ENCODE results near the gene CBFA2T2. TPM values are rescaled to one million over a fixed set of nuclear protein-coding genes. Genes with fewer than 3 reads are reported as not detected.
"Not testable (repeated sequence)": the region's sequence is repeated elsewhere in the genome, so short reads cannot be mapped to it uniquely, and the experiment has no call there.

Gene CBFA2T2
- total RNA-seq, 1 donor from 2014 or later: 10.7 TPM

DNA sequence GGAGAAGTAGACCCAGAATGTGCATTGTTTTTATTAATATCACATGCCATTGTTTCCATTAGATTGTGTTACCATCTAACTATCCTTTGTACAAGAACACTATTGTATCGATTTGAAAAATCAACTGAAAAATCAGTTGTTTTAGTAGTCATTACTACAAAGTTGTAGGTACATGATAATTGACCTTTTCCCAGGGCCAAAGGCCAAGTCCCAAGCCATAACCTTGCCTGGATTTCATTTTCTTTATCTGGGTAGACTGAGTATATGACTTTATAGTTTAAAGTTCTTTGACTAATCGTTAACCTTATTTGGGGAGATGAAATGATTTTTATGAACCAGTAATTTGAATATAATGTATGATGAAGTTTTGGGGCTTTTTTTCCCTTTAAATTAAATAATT is 93.2 kb downstream of the CBFA2T2 start:
- TF ChIP-seq, protein P1, sequence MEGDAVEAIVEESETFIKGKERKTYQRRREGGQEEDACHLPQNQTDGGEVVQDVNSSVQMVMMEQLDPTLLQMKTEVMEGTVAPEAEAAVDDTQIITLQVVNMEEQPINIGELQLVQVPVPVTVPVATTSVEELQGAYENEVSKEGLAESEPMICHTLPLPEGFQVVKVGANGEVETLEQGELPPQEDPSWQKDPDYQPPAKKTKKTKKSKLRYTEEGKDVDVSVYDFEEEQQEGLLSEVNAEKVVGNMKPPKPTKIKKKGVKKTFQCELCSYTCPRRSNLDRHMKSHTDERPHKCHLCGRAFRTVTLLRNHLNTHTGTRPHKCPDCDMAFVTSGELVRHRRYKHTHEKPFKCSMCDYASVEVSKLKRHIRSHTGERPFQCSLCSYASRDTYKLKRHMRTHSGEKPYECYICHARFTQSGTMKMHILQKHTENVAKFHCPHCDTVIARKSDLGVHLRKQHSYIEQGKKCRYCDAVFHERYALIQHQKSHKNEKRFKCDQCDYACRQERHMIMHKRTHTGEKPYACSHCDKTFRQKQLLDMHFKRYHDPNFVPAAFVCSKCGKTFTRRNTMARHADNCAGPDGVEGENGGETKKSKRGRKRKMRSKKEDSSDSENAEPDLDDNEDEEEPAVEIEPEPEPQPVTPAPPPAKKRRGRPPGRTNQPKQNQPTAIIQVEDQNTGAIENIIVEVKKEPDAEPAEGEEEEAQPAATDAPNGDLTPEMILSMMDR (IDR thresholded peaks at IDR 0.05; ENCODE audit: borderline replicate concordance): no peak
- Histone ChIP-seq H3K4me3 (no peak overlapping the region), H3K9me3 (replicated peaks) (no peaks in the 10 kb centered on the region), H3K27me3 (ENCODE audit: low read depth) (no peaks in the 10 kb centered on the region), H3K4me1 (peaks cover 24% of the 10 kb centered on the region), H3K27ac (replicated peaks) (no peak overlapping the region), H3K36me3 (no peaks in the 10 kb centered on the region)
- intact Hi-C loops (cut with micrococcal nuclease): no loop called here
- no peak for DNase-seq

DNA sequence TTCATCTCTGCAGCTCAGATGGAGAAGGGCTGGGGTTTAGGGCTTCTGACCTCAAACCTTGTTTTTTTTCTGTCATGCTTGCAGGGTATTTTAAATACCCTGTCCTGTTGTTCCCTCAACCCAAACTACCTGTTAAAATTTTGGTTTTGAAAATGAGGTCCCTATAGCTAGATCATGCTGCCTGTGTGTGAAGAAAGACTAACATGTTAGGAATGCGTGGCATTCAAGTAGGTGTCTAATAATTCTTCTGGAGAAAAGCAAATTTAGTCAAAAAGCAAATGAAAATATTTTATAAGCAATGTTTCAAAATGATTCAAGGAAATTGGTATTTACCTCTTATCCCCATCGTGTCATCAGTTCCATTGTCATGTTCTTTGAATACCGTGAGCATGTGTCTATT is 95.1 kb downstream of the CBFA2T2 start:
- Histone ChIP-seq H3K4me1 (peaks cover 17% of the 10 kb centered on the region), H3K36me3 (no peaks in the 10 kb centered on the region), H3K27ac (replicated peaks) (no peak overlapping the region), H3K4me3 (no peak overlapping the region), H3K9me3 (replicated peaks) (no peaks in the 10 kb centered on the region), H3K27me3 (ENCODE audit: low read depth) (no peaks in the 10 kb centered on the region)
- intact Hi-C loops (cut with micrococcal nuclease): no loop called here
- no peak for DNase-seq
- TF ChIP-seq, protein P1 (IDR thresholded peaks at IDR 0.05; ENCODE audit: borderline replicate concordance): no peak

DNA sequence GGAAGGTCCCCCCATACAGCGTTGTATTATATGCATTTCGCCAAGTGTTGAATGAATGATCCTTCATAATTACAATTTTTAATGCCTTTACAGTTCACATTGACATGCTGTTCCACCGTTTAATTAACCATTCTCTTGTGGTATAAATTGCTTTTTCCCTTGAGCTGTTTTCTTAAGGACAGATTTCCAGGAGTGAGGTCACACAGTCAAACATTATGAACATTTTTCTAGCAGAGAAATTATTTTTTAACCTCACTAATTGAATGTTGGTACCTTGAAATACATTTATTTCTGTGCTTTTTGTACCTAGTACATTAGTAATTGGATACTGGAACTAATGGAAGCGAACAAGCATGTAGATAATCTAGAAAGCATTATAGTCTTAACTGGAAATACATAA is 95.5 kb downstream of the CBFA2T2 start:
- Histone ChIP-seq H3K27ac (replicated peaks) (no peak overlapping the region), H3K9me3 (replicated peaks) (no peaks in the 10 kb centered on the region), H3K4me3 (no peak overlapping the region), H3K27me3 (ENCODE audit: low read depth) (no peaks in the 10 kb centered on the region), H3K4me1 (peaks cover 17% of the 10 kb centered on the region), H3K36me3 (no peaks in the 10 kb centered on the region)
- intact Hi-C loops (cut with micrococcal nuclease): no loop called here
- TF ChIP-seq, protein P1 (IDR thresholded peaks at IDR 0.05; ENCODE audit: borderline replicate concordance): no peak
- DNase-seq: no peak

DNA sequence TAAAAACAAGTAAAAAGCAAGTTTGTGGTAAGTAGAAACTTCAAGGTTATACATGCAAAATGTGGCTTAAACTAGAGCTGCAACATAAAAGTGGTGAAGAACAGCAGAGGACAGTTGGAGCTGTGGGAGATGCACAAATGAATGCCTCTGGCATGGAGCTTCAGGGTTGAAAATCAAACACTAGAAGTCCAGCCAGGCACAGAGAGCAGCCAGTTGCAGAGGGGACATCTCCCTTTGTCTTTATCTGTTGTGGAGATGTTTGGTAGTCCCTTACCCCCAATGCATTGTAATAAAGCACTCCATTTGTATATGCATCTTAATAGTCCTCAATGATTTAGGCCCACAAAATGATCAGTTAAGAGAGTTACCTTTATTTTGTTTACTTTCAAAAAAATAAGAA is 99.2 kb downstream of the CBFA2T2 start:
- TF ChIP-seq, protein P1 (IDR thresholded peaks at IDR 0.05; ENCODE audit: borderline replicate concordance): no peak
- Histone ChIP-seq H3K4me3 (no peak overlapping the region), H3K9me3 (replicated peaks) (no peaks in the 10 kb centered on the region), H3K4me1 (peaks cover 13% of the 10 kb centered on the region), H3K36me3 (no peaks in the 10 kb centered on the region), H3K27ac (replicated peaks) (no peak overlapping the region), H3K27me3 (ENCODE audit: low read depth) (no peaks in the 10 kb centered on the region)
- intact Hi-C loops (cut with micrococcal nuclease): no loop called here
- DNase-seq: no peak

DNA sequence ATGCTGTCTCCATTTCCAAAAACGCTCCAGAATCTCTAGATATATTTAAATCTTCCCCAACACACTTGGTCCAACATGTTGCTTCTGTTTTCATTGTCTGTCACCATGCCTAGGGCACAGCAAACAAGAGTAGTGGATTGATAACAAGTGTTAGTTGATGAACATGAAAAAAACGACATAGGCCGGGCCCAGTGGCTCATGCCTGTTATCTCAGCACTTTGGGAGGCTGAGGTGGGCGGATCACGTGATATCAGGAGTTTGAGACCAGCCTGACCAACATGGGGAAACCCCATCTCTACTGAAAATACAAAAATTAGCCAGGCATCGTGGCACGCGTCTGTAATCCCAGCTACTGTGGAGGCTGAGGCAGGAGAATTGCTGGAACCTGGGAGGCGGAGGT is 102.0 kb downstream of the CBFA2T2 start:
- H3K4me3 ChIP-seq; intact Hi-C loops (cut with micrococcal nuclease): not testable (repeated sequence)

DNA sequence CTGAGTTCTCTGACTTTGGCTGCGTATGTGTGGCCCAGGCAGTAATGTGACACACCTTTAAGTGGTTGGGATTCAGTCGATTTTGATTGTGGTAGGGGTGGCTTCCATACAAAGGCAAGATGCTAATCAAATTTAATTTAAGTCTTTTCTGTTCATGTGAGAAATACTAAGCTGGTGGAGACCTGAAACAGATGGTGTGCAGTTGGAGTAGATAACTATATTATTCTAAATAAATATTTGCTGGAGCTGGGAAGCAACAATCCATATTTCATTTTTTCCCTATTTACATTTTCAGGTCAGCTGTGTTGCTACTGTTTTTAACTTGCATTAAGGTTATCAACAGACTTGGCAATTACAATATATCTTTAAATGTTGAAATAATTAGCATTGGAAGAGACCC is 104.8 kb downstream of the CBFA2T2 start:
- peaks cover 8% of the 10 kb centered on the region for H3K36me3 ChIP-seq
- no peaks in the 10 kb centered on the region for H3K27me3 ChIP-seq (ENCODE audit: low read depth)
- H3K4me3 ChIP-seq: no peak overlapping the region
- TF ChIP-seq, protein P1 (IDR thresholded peaks at IDR 0.05; ENCODE audit: borderline replicate concordance): no peak
- H3K4me1 ChIP-seq: no peaks in the 10 kb centered on the region
- DNase-seq: no peak
- H3K9me3 ChIP-seq (replicated peaks): no peaks in the 10 kb centered on the region
- H3K27ac ChIP-seq (replicated peaks): no peak overlapping the region
- intact Hi-C loops (cut with micrococcal nuclease): no loop called here

More for the DNA sequence above, 102.0 kb downstream of the CBFA2T2 start:
- not testable (repeated sequence) for H3K27me3 ChIP-seq (ENCODE audit: low read depth); DNase-seq; H3K4me1 ChIP-seq; H3K36me3 ChIP-seq; H3K9me3 ChIP-seq (replicated peaks); H3K27ac ChIP-seq (replicated peaks)
